Measurements from ENCODE around the gene GALK2.
"Not testable (repeated sequence)": the region's sequence is repeated elsewhere in the genome, so short reads cannot be mapped to it uniquely, and the experiment has no call there.

GALK2 gene

GRCh38 chr15:49327927-49328326 is 157.9 kb downstream of the GALK2 start:
- Histone ChIP-seq H3K9me3 (ENCODE audit: control insufficient read depth, insufficient read depth, low read length) (no peaks in the 10 kb centered on the region), H3K4me3 (ENCODE audit: low read depth, low read length) (no peak overlapping the region)

GRCh38 chr15:49328941-49329340 is 158.9 kb downstream of the GALK2 start:
- Histone ChIP-seq H3K4me1 (ENCODE audit: control insufficient read depth, insufficient read depth, low read length) (peaks cover 12% of the 10 kb centered on the region), H3K9ac (ENCODE audit: low read depth, low read length) (no peak overlapping the region), H3K36me3 (ENCODE audit: control insufficient read depth, insufficient read depth, low read length) (no peaks in the 10 kb centered on the region), H3K27me3 (ENCODE audit: control insufficient read depth, insufficient read depth, low read length) (no peaks in the 10 kb centered on the region), H3K4me3 (ENCODE audit: low read depth, low read length) (no peak overlapping the region), H3K9me3 (ENCODE audit: control insufficient read depth, insufficient read depth, low read length) (no peaks in the 10 kb centered on the region)

More at GRCh38 chr15:49327927-49328326, 157.9 kb downstream of the GALK2 start:
- Histone ChIP-seq H3K4me1 (ENCODE audit: control insufficient read depth, insufficient read depth, low read length) (peaks cover 16% of the 10 kb centered on the region), H3K27me3 (ENCODE audit: control insufficient read depth, insufficient read depth, low read length) (no peaks in the 10 kb centered on the region), H3K36me3 (ENCODE audit: control insufficient read depth, insufficient read depth, low read length) (no peaks in the 10 kb centered on the region), H3K9ac (ENCODE audit: low read depth, low read length) (no peak overlapping the region)

GRCh38 chr15:49330166-49330565 is 160.1 kb downstream of the GALK2 start:
- no peaks in the 10 kb centered on the region for H3K27me3 ChIP-seq (ENCODE audit: control insufficient read depth, insufficient read depth, low read length)
- no peaks in the 10 kb centered on the region for H3K36me3 ChIP-seq (ENCODE audit: control insufficient read depth, insufficient read depth, low read length)
- no peak overlapping the region for H3K9ac ChIP-seq (ENCODE audit: low read depth, low read length)
- H3K4me3 ChIP-seq (ENCODE audit: low read depth, low read length): no peak overlapping the region
- H3K4me1 ChIP-seq (ENCODE audit: control insufficient read depth, insufficient read depth, low read length): peaks cover 12% of the 10 kb centered on the region
- no peaks in the 10 kb centered on the region for H3K9me3 ChIP-seq (ENCODE audit: control insufficient read depth, insufficient read depth, low read length)

GRCh38 chr15:49331442-49331841 is 161.4 kb downstream of the GALK2 start:
- Histone ChIP-seq H3K27me3 (ENCODE audit: control insufficient read depth, insufficient read depth, low read length) (no peaks in the 10 kb centered on the region), H3K9me3 (ENCODE audit: control insufficient read depth, insufficient read depth, low read length) (no peaks in the 10 kb centered on the region), H3K4me1 (ENCODE audit: control insufficient read depth, insufficient read depth, low read length) (peaks cover 12% of the 10 kb centered on the region), H3K36me3 (ENCODE audit: control insufficient read depth, insufficient read depth, low read length) (no peaks in the 10 kb centered on the region), H3K4me3 (ENCODE audit: low read depth, low read length) (no peak overlapping the region), H3K9ac (ENCODE audit: low read depth, low read length) (no peak overlapping the region)

GRCh38 chr15:49331951-49332350 is 161.9 kb downstream of the GALK2 start:
- no peaks in the 10 kb centered on the region for H3K27me3 ChIP-seq (ENCODE audit: control insufficient read depth, insufficient read depth, low read length)
- H3K4me1 ChIP-seq (ENCODE audit: control insufficient read depth, insufficient read depth, low read length): peaks cover 12% of the 10 kb centered on the region
- H3K36me3 ChIP-seq (ENCODE audit: control insufficient read depth, insufficient read depth, low read length): no peaks in the 10 kb centered on the region
- no peak overlapping the region for H3K4me3 ChIP-seq (ENCODE audit: low read depth, low read length)
- no peak overlapping the region for H3K9ac ChIP-seq (ENCODE audit: low read depth, low read length)
- H3K9me3 ChIP-seq (ENCODE audit: control insufficient read depth, insufficient read depth, low read length): no peaks in the 10 kb centered on the region

GRCh38 chr15:49339656-49340055 is 169.6 kb downstream of the GALK2 start:
- Histone ChIP-seq H3K27me3 (ENCODE audit: control insufficient read depth, insufficient read depth, low read length) (no peaks in the 10 kb centered on the region), H3K4me1 (ENCODE audit: control insufficient read depth, insufficient read depth, low read length) (peaks cover 5% of the 10 kb centered on the region), H3K9ac (ENCODE audit: low read depth, low read length) (no peak overlapping the region), H3K9me3 (ENCODE audit: control insufficient read depth, insufficient read depth, low read length) (no peaks in the 10 kb centered on the region), H3K4me3 (ENCODE audit: low read depth, low read length) (no peak overlapping the region), H3K36me3 (ENCODE audit: control insufficient read depth, insufficient read depth, low read length) (no peaks in the 10 kb centered on the region)

- Histone ChIP-seq H3K27me3 (ENCODE audit: control insufficient read depth, insufficient read depth, low read length) (no peaks in the 10 kb centered on the region), H3K4me1 (ENCODE audit: control insufficient read depth, insufficient read depth, low read length) (peaks cover 5% of the 10 kb centered on the region), H3K9me3 (ENCODE audit: control insufficient read depth, insufficient read depth, low read length) (no peaks in the 10 kb centered on the region), H3K36me3 (ENCODE audit: control insufficient read depth, insufficient read depth, low read length) (no peaks in the 10 kb centered on the region), H3K9ac (ENCODE audit: low read depth, low read length) (no peak overlapping the region), H3K4me3 (ENCODE audit: low read depth, low read length) (no peak overlapping the region)
Observed at GRCh38 chr15:49343546-49343945, 173.5 kb downstream of the GALK2 start.

GRCh38 chr15:49354439-49354838 is 184.4 kb downstream of the GALK2 start:
- not testable (repeated sequence) for H3K4me1 ChIP-seq (ENCODE audit: control insufficient read depth, insufficient read depth, low read length); H3K4me3 ChIP-seq (ENCODE audit: low read depth, low read length); H3K27me3 ChIP-seq (ENCODE audit: control insufficient read depth, insufficient read depth, low read length)

GRCh38 chr15:49361370-49361769 is 191.3 kb downstream of the GALK2 start:
- no peak overlapping the region for H3K9ac ChIP-seq (ENCODE audit: low read depth, low read length)
- H3K9me3 ChIP-seq (ENCODE audit: control insufficient read depth, insufficient read depth, low read length): no peaks in the 10 kb centered on the region
- no peaks in the 10 kb centered on the region for H3K36me3 ChIP-seq (ENCODE audit: control insufficient read depth, insufficient read depth, low read length)
- H3K27me3 ChIP-seq (ENCODE audit: control insufficient read depth, insufficient read depth, low read length): no peaks in the 10 kb centered on the region
- no peaks in the 10 kb centered on the region for H3K4me1 ChIP-seq (ENCODE audit: control insufficient read depth, insufficient read depth, low read length)
- H3K4me3 ChIP-seq (ENCODE audit: low read depth, low read length): no peak overlapping the region

More at GRCh38 chr15:49354439-49354838, 184.4 kb downstream of the GALK2 start:
- not testable (repeated sequence) for H3K9ac ChIP-seq (ENCODE audit: low read depth, low read length); H3K9me3 ChIP-seq (ENCODE audit: control insufficient read depth, insufficient read depth, low read length); H3K36me3 ChIP-seq (ENCODE audit: control insufficient read depth, insufficient read depth, low read length)

GRCh38 chr15:49366496-49366895 is 196.4 kb downstream of the GALK2 start:
- Histone ChIP-seq H3K4me1 (ENCODE audit: control insufficient read depth, insufficient read depth, low read length) (no peaks in the 10 kb centered on the region), H3K9me3 (ENCODE audit: control insufficient read depth, insufficient read depth, low read length) (no peaks in the 10 kb centered on the region), H3K9ac (ENCODE audit: low read depth, low read length) (no peak overlapping the region), H3K36me3 (ENCODE audit: control insufficient read depth, insufficient read depth, low read length) (no peaks in the 10 kb centered on the region), H3K4me3 (ENCODE audit: low read depth, low read length) (no peak overlapping the region), H3K27me3 (ENCODE audit: control insufficient read depth, insufficient read depth, low read length) (no peaks in the 10 kb centered on the region)

- H3K36me3 ChIP-seq (ENCODE audit: control insufficient read depth, insufficient read depth, low read length): no peaks in the 10 kb centered on the region
- H3K9me3 ChIP-seq (ENCODE audit: control insufficient read depth, insufficient read depth, low read length): no peaks in the 10 kb centered on the region
- H3K4me1 ChIP-seq (ENCODE audit: control insufficient read depth, insufficient read depth, low read length): peaks cover 3% of the 10 kb centered on the region
- H3K9ac ChIP-seq (ENCODE audit: low read depth, low read length): no peak overlapping the region
- H3K4me3 ChIP-seq (ENCODE audit: low read depth, low read length): no peak overlapping the region
- H3K27me3 ChIP-seq (ENCODE audit: control insufficient read depth, insufficient read depth, low read length): no peaks in the 10 kb centered on the region
Observed at GRCh38 chr15:49370782-49371181, 200.7 kb downstream of the GALK2 start.

GRCh38 chr15:49372366-49372765 is 202.3 kb downstream of the GALK2 start:
- Histone ChIP-seq H3K27me3 (ENCODE audit: control insufficient read depth, insufficient read depth, low read length) (no peaks in the 10 kb centered on the region), H3K9ac (ENCODE audit: low read depth, low read length) (no peak overlapping the region), H3K9me3 (ENCODE audit: control insufficient read depth, insufficient read depth, low read length) (no peaks in the 10 kb centered on the region), H3K36me3 (ENCODE audit: control insufficient read depth, insufficient read depth, low read length) (no peaks in the 10 kb centered on the region), H3K4me1 (ENCODE audit: control insufficient read depth, insufficient read depth, low read length) (peaks cover 3% of the 10 kb centered on the region), H3K4me3 (ENCODE audit: low read depth, low read length) (no peak overlapping the region)

GRCh38 chr15:49379996-49380395 is 209.9 kb downstream of the GALK2 start:
- peaks cover 22% of the 10 kb centered on the region for H3K4me1 ChIP-seq (ENCODE audit: control insufficient read depth, insufficient read depth, low read length)

More at GRCh38 chr15:49379996-49380395, 209.9 kb downstream of the GALK2 start:
- H3K36me3 ChIP-seq (ENCODE audit: control insufficient read depth, insufficient read depth, low read length): no peaks in the 10 kb centered on the region
- no peaks in the 10 kb centered on the region for H3K9me3 ChIP-seq (ENCODE audit: control insufficient read depth, insufficient read depth, low read length)
- H3K27me3 ChIP-seq (ENCODE audit: control insufficient read depth, insufficient read depth, low read length): no peaks in the 10 kb centered on the region
- H3K9ac ChIP-seq (ENCODE audit: low read depth, low read length): no peak overlapping the region
- no peak overlapping the region for H3K4me3 ChIP-seq (ENCODE audit: low read depth, low read length)
